Measurements from ENCODE around the gene ZBTB46. TPM values are rescaled to one million over a fixed set of nuclear protein-coding genes. Genes with fewer than 3 reads are reported as not detected.

ZBTB46 gene
- total and polyA plus RNA-seq, 7 donors, result 0.23 to 5.3 (median 3.6) TPM

GRCh38 chr20:63782051-63782471 is 49.0 kb downstream of the ZBTB46 start:
- Histone ChIP-seq H3K4me3 (no peak overlapping the region), H3K27ac (no peak overlapping the region), H3K36me3 (no peaks in the 10 kb centered on the region), H3K9me3 (no peaks in the 10 kb centered on the region), H3K4me1 (no peaks in the 10 kb centered on the region), H3K27me3 (no peaks in the 10 kb centered on the region)
- DNase-seq, result no peak
- intact Hi-C loops (cut with DNase I), result no loop called here
- 37 to 69% methylated on average over 18 of the region's 18 CpGs for WGBS, 2 donors
- TF ChIP-seq EP300 (IDR thresholded peaks at IDR 0.05), result no peak
- no peak for TF ChIP-seq POLR2AphosphoS5 (IDR thresholded peaks at IDR 0.05)
- TF ChIP-seq CTCF (IDR thresholded peaks at IDR 0.05), result no peak
- TF ChIP-seq POLR2A (IDR thresholded peaks at IDR 0.05), result no peak

- intact Hi-C loops (cut with DNase I), result no loop called here
- H3K36me3 ChIP-seq, result no peaks in the 10 kb centered on the region
- no peaks in the 10 kb centered on the region for H3K4me1 ChIP-seq
- no peaks in the 10 kb centered on the region for H3K9me3 ChIP-seq
- 88 to 90% methylated on average over 14 of the region's 14 CpGs for WGBS, 2 donors
- no peak for DNase-seq
- H3K27me3 ChIP-seq, result no peaks in the 10 kb centered on the region
- no peak overlapping the region for H3K27ac ChIP-seq
- H3K4me3 ChIP-seq, result no peak overlapping the region
- TF ChIP-seq POLR2AphosphoS5 (IDR thresholded peaks at IDR 0.05) (no peak), EP300 (IDR thresholded peaks at IDR 0.05) (no peak), POLR2A (IDR thresholded peaks at IDR 0.05) (no peak), CTCF (IDR thresholded peaks at IDR 0.05) (no peak)
Observed at GRCh38 chr20:63781181-63781580, 49.9 kb downstream of the ZBTB46 start.

GRCh38 chr20:63778857-63779256 is 52.2 kb downstream of the ZBTB46 start:
- Histone ChIP-seq H3K4me3 (no peak overlapping the region), H3K4me1 (peaks cover 0 to 9% (median 6%) of the 10 kb centered on the region in 4 donors), H3K9me3 (no peaks in the 10 kb centered on the region), H3K27ac (no peak overlapping the region), H3K27me3 (peaks cover 0 to 14% (median 0%) of the 10 kb centered on the region in 3 donors), H3K36me3 (no peaks in the 10 kb centered on the region)
- no peak for TF ChIP-seq EP300 (IDR thresholded peaks at IDR 0.05)
- TF ChIP-seq POLR2AphosphoS5 (IDR thresholded peaks at IDR 0.05), result no peak
- no peak for TF ChIP-seq CTCF (IDR thresholded peaks at IDR 0.05)
- TF ChIP-seq POLR2A (IDR thresholded peaks at IDR 0.05), result no peak
- WGBS, 2 donors, result 62 to 76% methylated on average over 9 of the region's 9 CpGs
- DNase-seq, result no peak
- intact Hi-C loops (cut with DNase I), result loop anchor here (5.0 kb wide), 1 partner anchor 193 kb away; no protein-coding TSS in a partner anchor

GRCh38 chr20:63778034-63778752 is 52.9 kb downstream of the ZBTB46 start:
- WGBS, 2 donors, result 51 to 64% methylated on average over 19 of the region's 19 CpGs
- H3K4me3 ChIP-seq, result no peak overlapping the region
- no peaks in the 10 kb centered on the region for H3K36me3 ChIP-seq
- TF ChIP-seq EP300 (IDR thresholded peaks at IDR 0.05) (no peak), CTCF (IDR thresholded peaks at IDR 0.05) (no peak), POLR2AphosphoS5 (IDR thresholded peaks at IDR 0.05) (no peak)
- H3K9me3 ChIP-seq, result no peaks in the 10 kb centered on the region
- no peak for DNase-seq
- peaks cover 0 to 9% (median 6%) of the 10 kb centered on the region in 4 donors for H3K4me1 ChIP-seq
- peaks cover 0 to 20% (median 2%) of the 10 kb centered on the region in 3 donors for H3K27me3 ChIP-seq
- intact Hi-C loops (cut with DNase I), result loop anchor here (5.0 kb wide), 1 partner anchor 194 kb away; no protein-coding TSS in a partner anchor
- no peak overlapping the region for H3K27ac ChIP-seq

Measured in sigmoid colon (tissue), 7 donors.